CD4-positive, alpha-beta T cell (primary cell): Measurements from ENCODE around the gene TMEM89. TPM values are rescaled to one million over a fixed set of nuclear protein-coding genes. Genes with fewer than 3 reads are reported as not detected.
A peak's percentile ranks its signal among the peaks of the same experiment; 100 is the strongest.

ENCODE experiments used
- ATAC-seq: fragments of 200-7000 bp; cut with Tn5 transposase; one replicate; pipeline ENCODE4 v1.10.0; 2022; ENCODE audit warnings: mild to moderate bottlenecking; ENCODE audit not compliant: poor library complexity
- CTCF ChIA-PET: fragments of 350-600 bp; sonication (Branson Sonifier 250); formaldehyde crosslinking; loops from one replicate; lab custom pipeline; 2021; ENCODE audit warnings: antibody characterized with exemption, inconsistent platforms; lab: Charles Lee
- POLR2A ChIA-PET: fragments of 350-600 bp; sonication (Branson Sonifier 250); formaldehyde crosslinking; loops from one replicate; lab custom pipeline; 2021; ENCODE audit warnings: antibody characterized with exemption, inconsistent platforms; lab: Charles Lee
- DNase-seq, 14 experiments: peaks; one replicate each; pipeline ENCODE4 v3.0.0-alpha.2; 2013 to 2020; ENCODE audit warnings: mixed read lengths in 2 of 14
- H3K27ac ChIP-seq, 2 donors: one replicate each; pipeline versions ENCODE4 v1.5.1 to v1.7.0; 2013; ENCODE audit warnings: low read length in 2 of 2, low read depth in 1 of 2, mild to moderate bottlenecking in 1 of 2
- H3K27me3 ChIP-seq, 2 experiments: 1 replicate in 1 of 2; 2 replicates in 1 of 2; pipeline versions ENCODE4 v1.6.1 to v1.7.0; 2013; ENCODE audit warnings: low read length in 2 of 2, control low read depth in 1 of 2, mild to moderate bottlenecking in 1 of 2, moderate library complexity in 1 of 2; ENCODE audit not compliant: insufficient read depth in 2 of 2, control insufficient read depth in 1 of 2
- H3K36me3 ChIP-seq: one replicate; pipeline ENCODE4 v1.6.1; 2013; ENCODE audit warnings: low read length, control low read depth; ENCODE audit not compliant: insufficient read depth
- H3K4me1 ChIP-seq: one replicate; pipeline ENCODE4 v1.6.1; 2013; ENCODE audit warnings: low read length, control low read depth; ENCODE audit not compliant: insufficient read depth
- H3K4me3 ChIP-seq: one replicate; pipeline ENCODE4 v1.5.1; 2013; ENCODE audit warnings: mild to moderate bottlenecking, low read length, moderate library complexity
- H3K9me3 ChIP-seq, 2 experiments: 1 replicate in 1 of 2; 2 replicates in 1 of 2; pipeline versions ENCODE4 v1.6.1 to v1.7.0; 2013; ENCODE audit warnings: low read length in 2 of 2, mild to moderate bottlenecking in 2 of 2, control low read depth in 1 of 2, moderate library complexity in 1 of 2; ENCODE audit not compliant: control insufficient read depth in 1 of 2, insufficient read depth in 1 of 2
- H3K27ac Mint-ChIP-seq: one replicate; pipeline ENCODE4 v1.8.0; 2020; ENCODE audit warnings: mixed read lengths
- H3K27me3 Mint-ChIP-seq: one replicate; pipeline ENCODE4 v1.8.0; 2021; ENCODE audit warnings: mixed read lengths
- H3K36me3 Mint-ChIP-seq: one replicate; pipeline ENCODE4 v1.8.0; 2021; ENCODE audit warnings: low read depth, mixed read lengths
- H3K4me1 Mint-ChIP-seq: one replicate; pipeline ENCODE4 v1.8.0; 2021; ENCODE audit warnings: low read depth, mixed read lengths
- H3K4me3 Mint-ChIP-seq: one replicate; pipeline ENCODE4 v1.8.0; 2020; ENCODE audit warnings: mild to moderate bottlenecking, mixed read lengths
- H3K9me3 Mint-ChIP-seq: one replicate; pipeline ENCODE4 v1.8.0; 2020; ENCODE audit warnings: mixed read lengths
- CTCF ChIP-seq: fragments of 200-600 bp; IDR thresholded peaks from one replicate; pipeline ENCODE4 v1.8.0; 2022; ENCODE audit warnings: antibody characterized with exemption, mild to moderate bottlenecking
- intact Hi-C, 2 experiments: fragments of 100-400 bp; cut with DNase I in 1 of 2; cut with micrococcal nuclease in 1 of 2; formaldehyde crosslinking; loops; one replicate each; pipeline versions ENCODE4 v1.15.1 to v1.9.0; 2023 to 2025; cut with DNase I, micrococcal nuclease
- total RNA-seq, 174 experiments: library from RNA in 2 of 174; stranded (reverse) in 2 of 174; gene quantifications; one replicate each; pipeline ENCODE4 v1.2.3 and lab custom pipeline; 2021 to 2026

The TMEM89 gene
- total RNA-seq, 2 experiments from 2014 or later: not detected

DNA sequence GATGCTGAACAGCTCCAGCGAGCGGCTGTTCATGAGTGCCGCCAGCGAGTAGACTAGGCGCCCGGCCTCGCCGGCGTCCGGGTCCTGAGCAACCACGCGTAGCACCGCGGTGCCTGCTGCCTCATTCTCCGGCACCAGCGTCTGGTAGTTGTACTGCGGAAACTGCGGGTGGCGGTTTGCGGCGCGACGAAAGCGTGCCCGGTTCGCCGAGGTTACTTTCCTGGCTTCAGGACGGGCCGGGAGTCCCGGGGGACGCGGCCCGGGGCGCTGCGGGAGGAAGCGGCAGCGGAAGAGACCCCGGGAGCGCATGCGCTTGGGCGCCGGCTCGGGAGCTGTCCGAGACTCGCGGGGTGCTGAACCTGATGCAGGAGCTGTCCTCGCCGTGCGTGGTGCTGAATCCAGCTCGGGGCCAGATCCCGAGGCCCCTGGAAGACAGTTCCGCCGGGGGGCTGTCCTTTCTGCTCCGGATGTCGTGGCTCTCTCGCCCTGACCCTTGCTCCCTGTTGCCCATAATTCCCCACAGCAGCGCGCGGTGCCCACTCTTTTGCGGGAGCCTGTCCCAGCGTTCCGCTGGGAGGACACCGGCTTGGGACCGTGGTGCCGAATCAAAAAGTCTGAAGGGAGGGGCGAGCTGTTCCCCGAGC is 40.1 kb upstream of the TMEM89 start:
- Histone ChIP-seq H3K27ac (no peak overlapping the region), H3K27me3 (peaks cover 37% of the 10 kb centered on the region in 2 experiments), H3K4me3 (peak overlapping the region; percentile 43), H3K36me3 (no peaks in the 10 kb centered on the region), H3K9me3 (peaks cover 0 to 41% of the 10 kb centered on the region in 2 experiments), H3K4me1 (peaks cover 45% of the 10 kb centered on the region)
- Mint-ChIP-seq H3K27me3 (peaks cover 53% of the 10 kb centered on the region), H3K4me1 (peaks cover 5% of the 10 kb centered on the region), H3K27ac (no peak overlapping the region), H3K4me3 (peak overlapping the region; percentile 38), H3K9me3 (no peaks in the 10 kb centered on the region), H3K36me3 (no peaks in the 10 kb centered on the region)
- CTCF ChIA-PET: interaction anchor here (0.8 to 1.0 kb wide), 2 partner anchors 24 to 26 kb away, joined by 4 read pairs; partner anchors contain the start of genes NCKIPSD and SLC26A6
- TF ChIP-seq CTCF: no peak
- DNase-seq (peak; percentile 62 to 88 (median 68)), ATAC-seq (peak; percentile 65)
- POLR2A ChIA-PET: interaction anchor here (0.9 to 1.2 kb wide), 3 partner anchors 27 to 432 kb away, joined by 3 to 6 read pairs (median 4); partner anchors contain the start of genes QRICH1 and SLC26A6
- intact Hi-C loops: no loop called here

- no peak for DNase-seq
- Histone ChIP-seq H3K9me3 (peaks cover 0 to 41% of the 10 kb centered on the region in 2 experiments), H3K4me3 (no peak overlapping the region), H3K27me3 (peaks cover 37% of the 10 kb centered on the region in 2 experiments), H3K4me1 (peaks cover 49% of the 10 kb centered on the region), H3K36me3 (no peaks in the 10 kb centered on the region), H3K27ac (no peak overlapping the region)
- CTCF ChIA-PET: interaction anchor here (0.5 to 1.0 kb wide), 2 partner anchors 25 to 872 kb away, joined by 3 to 4 read pairs; partner anchors contain the start of gene SLC26A6
- POLR2A ChIA-PET: interaction anchor here (1.0 kb wide), 1 partner anchor 26 kb away, joined by 6 read pairs; the partner anchor contains the start of gene SLC26A6
- Mint-ChIP-seq H3K27ac (no peak overlapping the region), H3K36me3 (no peaks in the 10 kb centered on the region), H3K4me1 (peaks cover 5% of the 10 kb centered on the region), H3K4me3 (no peak overlapping the region), H3K27me3 (peaks cover 53% of the 10 kb centered on the region), H3K9me3 (no peaks in the 10 kb centered on the region)
- ATAC-seq: no peak
- TF ChIP-seq CTCF: no peak
- intact Hi-C loops: no loop called here
Measured at GRCh38 chr3:48660800-48661400, 39.3 kb upstream of the TMEM89 start.

DNA sequence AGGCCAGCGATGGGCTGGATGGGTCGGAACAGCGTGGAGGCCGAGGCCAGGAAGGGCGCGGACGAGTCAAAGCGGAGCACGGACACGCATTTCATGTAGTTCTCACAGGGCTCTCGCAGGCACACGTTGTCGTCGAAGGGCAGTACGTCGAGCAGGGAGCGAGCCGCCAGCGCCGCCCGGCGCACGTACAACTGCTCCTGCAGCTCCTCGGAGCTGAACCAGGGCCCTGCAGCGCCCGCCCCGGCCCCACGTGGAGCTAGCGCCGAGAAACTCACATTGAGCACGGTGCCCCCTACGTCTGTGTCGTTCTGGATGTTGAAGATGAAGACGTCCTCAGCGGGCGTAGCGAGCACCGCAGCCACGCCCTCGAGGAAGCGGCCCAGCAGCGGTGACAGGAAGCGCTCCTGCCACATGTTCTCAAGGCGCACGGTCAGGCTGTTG is 35.3 kb upstream of the TMEM89 start:
- Mint-ChIP-seq H3K27me3 (peaks cover 33% of the 10 kb centered on the region), H3K36me3 (no peaks in the 10 kb centered on the region), H3K9me3 (no peaks in the 10 kb centered on the region), H3K4me1 (peaks cover 16% of the 10 kb centered on the region), H3K27ac (peak overlapping the region; percentile 53), H3K4me3 (peak overlapping the region; percentile 82)
- Histone ChIP-seq H3K4me3 (peak overlapping the region; percentile 53), H3K9me3 (peaks cover 0 to 19% of the 10 kb centered on the region in 2 experiments), H3K27me3 (peaks cover 14 to 17% of the 10 kb centered on the region in 2 experiments), H3K36me3 (no peaks in the 10 kb centered on the region), H3K4me1 (peaks cover 32% of the 10 kb centered on the region), H3K27ac (peak overlapping the region in 1 of 2 donors; percentile 54)
- TF ChIP-seq CTCF: no peak
- POLR2A ChIA-PET: interaction anchor here (0.6 to 1.4 kb wide), 4 partner anchors 22 to 748 kb away, joined by 3 to 6 read pairs (median 4); partner anchors contain the start of genes NCKIPSD, PFKFB4 and SLC26A6
- intact Hi-C loops: loop anchor here (1.0 to 10.0 kb wide), 6 partner anchors 22 to 256 kb away; partner anchors contain the start of genes IP6K2 (in 1 of the 2), PFKFB4 (in 1 of the 2), SLC26A6 (in 1 of the 2) and UQCRC1 (in 1 of the 2)
- ATAC-seq (peak; percentile 7), DNase-seq (peak in 7 of 14 experiments; percentile 15 to 69 (median 24))
- CTCF ChIA-PET: interaction anchor here (0.5 to 1.8 kb wide), 3 partner anchors 23 to 207 kb away, joined by 3 to 5 read pairs (median 5); partner anchors contain the start of gene IP6K2
